ENCODE data around the gene ADGRL3.

DNA sequence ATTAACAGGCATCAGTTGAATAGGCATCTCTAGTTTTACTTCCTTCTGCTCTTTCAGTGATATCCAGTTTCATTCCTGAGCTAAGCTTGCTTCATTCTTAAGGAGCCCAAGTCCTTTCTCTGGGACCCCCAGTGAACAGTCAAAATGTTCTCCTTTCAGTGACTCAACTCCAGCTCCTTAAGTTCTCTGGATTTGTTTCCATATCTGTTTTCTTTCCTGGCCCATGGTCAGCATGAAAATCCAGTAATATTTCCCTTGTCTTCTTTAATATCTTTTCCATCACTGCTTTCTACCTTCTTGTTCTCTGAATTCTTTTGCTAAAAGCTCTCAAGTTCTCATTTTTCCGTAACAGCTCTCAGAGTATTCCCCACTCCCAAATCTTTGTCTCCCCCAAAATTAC, 25.5 kb downstream of the ADGRL3 start:
- TF ChIP-seq, protein P1, sequence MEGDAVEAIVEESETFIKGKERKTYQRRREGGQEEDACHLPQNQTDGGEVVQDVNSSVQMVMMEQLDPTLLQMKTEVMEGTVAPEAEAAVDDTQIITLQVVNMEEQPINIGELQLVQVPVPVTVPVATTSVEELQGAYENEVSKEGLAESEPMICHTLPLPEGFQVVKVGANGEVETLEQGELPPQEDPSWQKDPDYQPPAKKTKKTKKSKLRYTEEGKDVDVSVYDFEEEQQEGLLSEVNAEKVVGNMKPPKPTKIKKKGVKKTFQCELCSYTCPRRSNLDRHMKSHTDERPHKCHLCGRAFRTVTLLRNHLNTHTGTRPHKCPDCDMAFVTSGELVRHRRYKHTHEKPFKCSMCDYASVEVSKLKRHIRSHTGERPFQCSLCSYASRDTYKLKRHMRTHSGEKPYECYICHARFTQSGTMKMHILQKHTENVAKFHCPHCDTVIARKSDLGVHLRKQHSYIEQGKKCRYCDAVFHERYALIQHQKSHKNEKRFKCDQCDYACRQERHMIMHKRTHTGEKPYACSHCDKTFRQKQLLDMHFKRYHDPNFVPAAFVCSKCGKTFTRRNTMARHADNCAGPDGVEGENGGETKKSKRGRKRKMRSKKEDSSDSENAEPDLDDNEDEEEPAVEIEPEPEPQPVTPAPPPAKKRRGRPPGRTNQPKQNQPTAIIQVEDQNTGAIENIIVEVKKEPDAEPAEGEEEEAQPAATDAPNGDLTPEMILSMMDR (IDR thresholded peaks at IDR 0.05; ENCODE audit: insufficient read depth, low read length, poor library complexity, severe bottlenecking): no peak
- no peak for TF ChIP-seq EZH2phosphoT487 (conservative IDR thresholded peaks at IDR 0.05; ENCODE audit: low read length)
